Panc1 (cell line): ENCODE data around the gene STARD10. TPM values are rescaled to one million over a fixed set of nuclear protein-coding genes. Genes with fewer than 3 reads are reported as not detected.

ENCODE experiments used
- ATAC-seq: fragments of 200-7000 bp; cut with Tn5 transposase; 2 replicates; pipeline ENCODE4 v1.9.1; 2020; ENCODE audit warnings: mild to moderate bottlenecking, moderate library complexity
- BruUV-seq: library from RNA; stranded (reverse); fragments of 400-500 nt; replicated peaks from 2 replicates; lab custom pipeline; 2021; lab: Mats Ljungman, UMichigan
- CTCF ChIA-PET: fragments of 300-600 bp; sonication (Branson Sonifier 250); formaldehyde crosslinking; loops from one replicate; lab custom pipeline; 2022; ENCODE audit warnings: antibody characterized with exemption; lab: Charles Lee
- POLR2A ChIA-PET: fragments of 300-600 bp; sonication (Branson Sonifier 250); formaldehyde crosslinking; loops from one replicate; lab custom pipeline; 2022; ENCODE audit warnings: antibody characterized with exemption; lab: Charles Lee
- DNase-seq: peaks from one replicate; pipeline ENCODE4 v3.0.0-alpha.2; 2010; ENCODE audit warnings: low read depth, low spot score
- H3K27ac ChIP-seq: 2 replicates; pipeline ENCODE4 v1.5.1; 2011; ENCODE audit warnings: mild to moderate bottlenecking, low read length, inconsistent platforms
- H3K27me3 ChIP-seq: fragments of 200-500 bp; sonication (Bioruptor generic); 2 replicates; pipeline ENCODE4 v1.6.0; 2014; ENCODE audit warnings: low read length, inconsistent platforms; ENCODE audit not compliant: control insufficient read depth, insufficient read depth
- H3K36me3 ChIP-seq: fragments of 200-500 bp; sonication (Bioruptor generic); 2 replicates; pipeline ENCODE4 v1.5.1; 2014; ENCODE audit warnings: inconsistent platforms, mild to moderate bottlenecking, low read length, moderate library complexity; ENCODE audit not compliant: control insufficient read depth, insufficient read depth
- H3K4me1 ChIP-seq: 2 replicates; pipeline ENCODE4 v1.5.1; 2011; ENCODE audit warnings: inconsistent platforms, mild to moderate bottlenecking, low read length, moderate library complexity; ENCODE audit not compliant: control insufficient read depth, insufficient read depth
- H3K4me3 ChIP-seq, 2 experiments: 2 replicates each; pipeline ENCODE4 v1.5.1; 2011 to 2012; ENCODE audit warnings: low read depth in 2 of 2, low read length in 2 of 2, mild to moderate bottlenecking in 2 of 2, inconsistent platforms in 1 of 2, moderate library complexity in 1 of 2
- H3K9me3 ChIP-seq: fragments of 200-500 bp; sonication (Bioruptor generic); 2 replicates; pipeline ENCODE4 v1.5.1; 2014; ENCODE audit warnings: low read depth, mild to moderate bottlenecking, inconsistent platforms, low read length, moderate library complexity; ENCODE audit not compliant: control insufficient read depth, insufficient read depth
- CTCF ChIP-seq: fragments of 450-650 bp; IDR thresholded peaks from 2 replicates; pipeline ENCODE4 v1.5.1; 2017; ENCODE audit warnings: mild to moderate bottlenecking
- POLR2AphosphoS5 ChIP-seq: IDR thresholded peaks from 2 replicates; pipeline ENCODE4 v1.6.1; 2012; ENCODE audit warnings: mild to moderate bottlenecking, low read depth, low read length, moderate library complexity
- REST ChIP-seq, 2 experiments: IDR thresholded peaks; 2 replicates each; pipeline ENCODE4 v1.6.1; 2011 to 2012; ENCODE audit warnings: low read depth in 2 of 2, control low read depth in 1 of 2, low read length in 1 of 2, mild to moderate bottlenecking in 1 of 2, moderate library complexity in 1 of 2; ENCODE audit not compliant: insufficient read depth in 1 of 2
- SIN3A ChIP-seq: IDR thresholded peaks from 2 replicates; pipeline ENCODE4 v1.6.1; 2012; ENCODE audit warnings: low read depth, mild to moderate bottlenecking, low read length, moderate library complexity, borderline replicate concordance; ENCODE audit not compliant: insufficient read depth
- TCF7L2 ChIP-seq: IDR thresholded peaks from 2 replicates; pipeline ENCODE4 v1.6.1; 2011; ENCODE audit warnings: mild to moderate bottlenecking, low read depth, low read length, inconsistent platforms
- in situ Hi-C: cut with HindIII; loops from 2 replicates; pipeline ENCODE4 v1.10.0; 2016; ENCODE audit warnings: low sequenced_read_pairs, low pct_unique_long_range_greater_than_20kb
- intact Hi-C: fragments of 100-400 bp; cut with micrococcal nuclease; formaldehyde crosslinking; loops from one replicate; pipeline ENCODE4 v1.10.0; 2022; ENCODE audit not compliant: unreplicated experiment
- total RNA-seq: library from RNA; stranded (reverse); gene quantifications from one replicate; pipeline ENCODE4 v1.2.1, GENCODE V29; 2021; ENCODE audit not compliant: unreplicated experiment

Gene STARD10
- total RNA-seq, 1 experiment from 2014 or later = 32.1 TPM

- no peak overlapping the region for H3K27ac ChIP-seq
- DNase-seq (no peak), ATAC-seq (peak; percentile 49; the same call in 1 of the 2 replicates)
- no peak overlapping the region for H3K4me3 ChIP-seq
- ChIA-PET POLR2A (no interaction called here), CTCF (interaction anchor here (0.6 kb wide), 1 partner anchor 811 kb away, joined by 3 read pairs; no protein-coding TSS in a partner anchor)
- no peaks in the 10 kb centered on the region for H3K9me3 ChIP-seq
- no peaks in the 10 kb centered on the region for H3K36me3 ChIP-seq
- BruUV-seq = no TSS peak
- in situ Hi-C loops = no loop called here
- no peaks in the 10 kb centered on the region for H3K27me3 ChIP-seq
- intact Hi-C loops = no loop called here
- no peak for TF ChIP-seq REST (IDR thresholded peaks at IDR 0.05; ENCODE audit: insufficient read depth in 1 of 2, low read depth in 2 of 2, low read length in 1 of 2)
- TF ChIP-seq POLR2AphosphoS5 = no peak
- TF ChIP-seq SIN3A = no peak
- no peak for TF ChIP-seq TCF7L2
- TF ChIP-seq CTCF = no peak
- peaks cover 1% of the 10 kb centered on the region for H3K4me1 ChIP-seq
Measured at GRCh38 chr11:72787216-72788104, 6.4 kb downstream of the STARD10 start.

GRCh38 chr11:72786305-72787215, 7.3 kb downstream of the STARD10 start:
- intact Hi-C loops = no loop called here
- H3K4me3 ChIP-seq = no peak overlapping the region

More at GRCh38 chr11:72786305-72787215, 7.3 kb downstream of the STARD10 start:
- Histone ChIP-seq H3K4me1 (peaks cover 5% of the 10 kb centered on the region), H3K36me3 (no peaks in the 10 kb centered on the region), H3K27me3 (no peaks in the 10 kb centered on the region), H3K27ac (no peak overlapping the region), H3K9me3 (no peaks in the 10 kb centered on the region)
- no TSS peak for BruUV-seq
- ATAC-seq (no peak), DNase-seq (no peak)
- in situ Hi-C loops = no loop called here
- ChIA-PET POLR2A (interaction anchor here (0.5 kb wide), 1 partner anchor 9 kb away, joined by 3 read pairs; no protein-coding TSS in a partner anchor), CTCF (interaction anchor here (0.6 kb wide), 1 partner anchor 812 kb away, joined by 3 read pairs; no protein-coding TSS in a partner anchor)
- TF ChIP-seq CTCF (no peak), TCF7L2 (no peak), POLR2AphosphoS5 (no peak), SIN3A (no peak), REST (IDR thresholded peaks at IDR 0.05; ENCODE audit: insufficient read depth in 1 of 2, low read depth in 2 of 2, low read length in 1 of 2) (no peak)
